Measurements from ENCODE around the gene PTPRD. TPM values are rescaled to one million over a fixed set of nuclear protein-coding genes. Genes with fewer than 3 reads are reported as not detected.

The PTPRD gene
- total and polyA plus RNA-seq, 2 experiments from 2014 or later = 11.5 to 58.0 TPM

- Mint-ChIP-seq H3K27me3 (ENCODE audit: insufficient read depth, low read depth, poor library complexity) (peaks cover 3% of the 10 kb centered on the region), H3K4me1 (peaks cover 26% of the 10 kb centered on the region; the same call in 2 of the 3 replicates), H3K27ac (no peak overlapping the region), H3K36me3 (ENCODE audit: low read depth) (no peaks in the 10 kb centered on the region), H3K4me3 (no peak overlapping the region), H3K9me3 (no peaks in the 10 kb centered on the region)
- Histone ChIP-seq H3K4me2 (no peak overlapping the region), H3K4me3 (no peak overlapping the region), H3K27ac (ENCODE audit: low read depth) (no peak overlapping the region), H3K4me1 (ENCODE audit: insufficient read depth) (peaks cover 24% of the 10 kb centered on the region), H3K36me3 (ENCODE audit: insufficient read depth) (no peaks in the 10 kb centered on the region), H3K27me3 (ENCODE audit: insufficient read depth) (no peaks in the 10 kb centered on the region), H3K9me2 (ENCODE audit: insufficient read depth) (no peaks in the 10 kb centered on the region), H2AFZ (no peak overlapping the region), H3K79me2 (replicated peaks; ENCODE audit: insufficient read depth) (peaks cover 18% of the 10 kb centered on the region; the same call in 1 of the 2 replicates), H3F3A (replicated peaks; ENCODE audit: low read depth) (no peaks in the 10 kb centered on the region), H4K20me1 (replicated peaks; ENCODE audit: insufficient read depth) (0 out of 2 replicates have a peak, but pooled peaks cover 6% of the 10 kb centered on the region)
- DNase-seq (ENCODE audit: low spot score) (no peak), ATAC-seq (no peak)
- no peak for TF ChIP-seq JUNB (IDR thresholded peaks at IDR 0.05; ENCODE audit: unreplicated experiment)
- no peak for TF ChIP-seq NANOG (IDR thresholded peaks at IDR 0.05; ENCODE audit: borderline replicate concordance)
- no peak for TF ChIP-seq ZNF114 (CRISPR knock-in tag; IDR thresholded peaks at IDR 0.05)
- no peak for TF ChIP-seq POLR2AphosphoS5 (IDR thresholded peaks at IDR 0.05; ENCODE audit: low read depth)
- no peak for TF ChIP-seq STAT1 (IDR thresholded peaks at IDR 0.05; ENCODE audit: unreplicated experiment)
- no peak for TF ChIP-seq EZH2phosphoT487 (IDR thresholded peaks at IDR 0.05; ENCODE audit: unreplicated experiment)
- no peak for TF ChIP-seq ETS1 (IDR thresholded peaks at IDR 0.05)
- TF ChIP-seq ZNF462 (CRISPR knock-in tag; IDR thresholded peaks at IDR 0.05) = no peak
Measured at GRCh38 chr9:8812888-8813287, 1799.9 kb downstream of the PTPRD start.
